ENCODE measurements around the gene CNOT8.

CNOT8 gene

DNA sequence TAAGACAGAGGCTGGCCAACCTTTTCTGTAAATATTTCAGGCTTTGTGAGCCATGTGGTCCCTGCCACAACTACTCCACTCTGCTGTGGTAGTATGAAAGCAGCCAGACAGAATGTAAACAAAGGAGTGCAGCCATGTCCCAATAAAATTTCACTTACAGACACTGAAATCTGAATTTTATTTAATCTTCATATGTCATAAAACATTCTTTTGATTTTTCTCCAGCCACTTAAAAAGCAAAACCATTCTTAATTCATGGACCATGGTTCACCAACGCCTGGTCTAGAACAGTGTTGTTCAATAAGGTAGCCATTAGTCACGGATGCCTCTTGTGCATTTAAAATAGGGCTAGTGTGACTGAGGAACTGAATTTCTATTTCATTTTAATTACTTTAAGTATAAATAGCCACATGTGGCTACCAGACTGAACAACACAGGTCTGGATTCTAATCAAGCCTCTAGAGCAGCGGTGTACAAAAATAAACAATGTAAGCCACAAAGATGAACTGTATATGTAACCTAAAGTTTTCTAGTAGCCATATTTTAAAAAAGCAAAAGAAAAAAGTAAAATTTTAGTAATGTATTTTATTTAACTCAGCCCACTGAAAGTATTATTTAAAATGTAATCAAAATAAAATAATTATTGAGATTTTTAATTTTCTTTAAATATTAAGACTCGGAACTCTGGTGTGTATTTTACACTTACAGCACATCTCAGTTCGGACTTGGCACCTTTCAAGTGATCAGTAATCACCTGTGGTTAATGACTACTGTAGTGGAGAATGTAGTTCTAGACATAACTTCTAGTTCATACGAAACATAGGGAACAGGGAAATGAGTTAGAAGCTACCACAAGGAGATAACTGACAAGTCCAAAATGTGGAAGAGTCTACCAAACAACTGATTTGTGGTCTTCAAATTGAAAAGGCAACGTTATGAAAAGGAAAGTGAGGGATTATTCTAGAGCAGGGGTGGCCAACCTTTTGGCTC, 65.3 kb downstream of the CNOT8 start:
- no peak for DNase-seq (ENCODE audit: low spot score)
